GM12873 (cell line): Measurements from ENCODE around the gene DGCR2.

Experiments
- CTCF ChIP-seq: IDR thresholded peaks from 2 replicates; pipeline ENCODE4 v1.5.1; 2012; ENCODE audit warnings: low read depth, mild to moderate bottlenecking, moderate library complexity, low read length, control low read depth; ENCODE audit not compliant: insufficient read depth; ENCODE audit errors: missing control alignments

Gene DGCR2

GRCh38 chr22:19065298-19065859 is 56.8 kb downstream of the DGCR2 start:
- no peak for TF ChIP-seq CTCF

DNA sequence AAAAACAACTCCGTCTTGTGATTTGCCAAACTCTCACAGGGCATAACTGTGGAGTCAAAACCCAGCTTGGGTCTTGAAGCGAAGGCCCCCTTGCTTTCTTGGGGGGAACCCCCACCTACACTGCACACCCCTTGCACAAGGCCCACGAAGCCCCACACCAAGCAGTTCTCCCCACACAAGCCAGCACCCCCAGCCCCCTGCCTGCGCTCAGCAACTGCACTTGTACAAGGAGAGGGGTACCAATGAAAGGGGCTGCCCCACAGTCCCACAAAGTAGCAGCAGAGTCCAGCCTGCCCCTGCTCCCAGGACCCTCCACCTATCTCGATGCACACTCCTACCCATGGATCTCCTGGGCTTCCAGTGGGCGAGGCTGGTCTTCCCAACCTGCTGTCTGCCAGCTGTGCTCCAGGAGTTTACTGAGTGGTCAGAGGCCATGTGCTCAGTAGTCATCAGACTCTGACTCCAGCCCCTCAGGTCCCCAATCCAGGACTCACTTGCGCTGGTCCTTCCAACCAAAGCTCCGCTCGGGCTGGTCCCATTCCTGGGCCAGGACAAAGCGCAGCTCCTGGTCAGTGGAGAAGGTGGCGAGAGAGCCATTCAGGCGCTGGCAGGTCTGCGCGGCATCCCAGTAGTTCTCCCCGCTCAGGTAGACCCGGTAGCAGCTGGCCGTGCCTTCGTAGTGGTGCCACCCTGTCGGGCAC is 57.7 kb downstream of the DGCR2 start:
- no peak for TF ChIP-seq CTCF

GRCh38 chr22:19063581-19064353 is 58.4 kb downstream of the DGCR2 start:
- TF ChIP-seq CTCF = no peak

GRCh38 chr22:19062943-19063308 is 59.3 kb downstream of the DGCR2 start:
- TF ChIP-seq CTCF = no peak

- no peak for TF ChIP-seq CTCF
Measured at GRCh38 chr22:19062139-19062942, 59.9 kb downstream of the DGCR2 start.

- no peak for TF ChIP-seq CTCF
Measured at GRCh38 chr22:19061471-19062138, 60.6 kb downstream of the DGCR2 start.
